Activated naive CD8-positive, alpha-beta T cell (primary cell): ENCODE results near the gene TRMT112.
A peak's percentile ranks its signal among the peaks of the same experiment; 100 is the strongest.
"Not testable (repeated sequence)": the region's sequence is repeated elsewhere in the genome, so short reads cannot be mapped to it uniquely, and the experiment has no call there.

Experiments used
- H3K27ac Mint-ChIP-seq: one replicate; pipeline ENCODE4 v1.8.0; 2021; ENCODE audit warnings: mixed read lengths
- H3K27me3 Mint-ChIP-seq: one replicate; pipeline ENCODE4 v1.8.0; 2021; ENCODE audit warnings: mixed read lengths
- H3K36me3 Mint-ChIP-seq: one replicate; pipeline ENCODE4 v1.8.0; 2021; ENCODE audit warnings: mixed read lengths
- H3K4me1 Mint-ChIP-seq: one replicate; pipeline ENCODE4 v1.8.0; 2021; ENCODE audit warnings: low read depth, mixed read lengths
- H3K4me3 Mint-ChIP-seq: one replicate; pipeline ENCODE4 v1.8.0; 2021; ENCODE audit warnings: mild to moderate bottlenecking, mixed read lengths
- H3K9me3 Mint-ChIP-seq: one replicate; pipeline ENCODE4 v1.8.0; 2021; ENCODE audit warnings: low read depth, mixed read lengths

TRMT112 gene

GRCh38 chr11:64324692-64325469 is 7.5 kb upstream of the TRMT112 start:
- peaks cover 2% of the 10 kb centered on the region for H3K36me3 Mint-ChIP-seq
- H3K4me3 Mint-ChIP-seq = no peak overlapping the region
- no peaks in the 10 kb centered on the region for H3K27me3 Mint-ChIP-seq
- peaks cover 7% of the 10 kb centered on the region for H3K4me1 Mint-ChIP-seq
- no peak overlapping the region for H3K27ac Mint-ChIP-seq
- no peaks in the 10 kb centered on the region for H3K9me3 Mint-ChIP-seq

- not testable (repeated sequence) for H3K27ac Mint-ChIP-seq, H3K27me3 Mint-ChIP-seq, H3K4me3 Mint-ChIP-seq, H3K36me3 Mint-ChIP-seq, H3K9me3 Mint-ChIP-seq
- H3K4me1 Mint-ChIP-seq = peaks cover 11% of the 10 kb centered on the region
These were observed 6.6 kb upstream of the TRMT112 start for GRCh38 chr11:64323984-64324383.

GRCh38 chr11:64323373-64323772 is 6.0 kb upstream of the TRMT112 start:
- H3K4me3 Mint-ChIP-seq = no peak overlapping the region
- H3K4me1 Mint-ChIP-seq = peaks cover 14% of the 10 kb centered on the region
- no peaks in the 10 kb centered on the region for H3K9me3 Mint-ChIP-seq
- H3K27ac Mint-ChIP-seq = no peak overlapping the region
- peaks cover 2% of the 10 kb centered on the region for H3K36me3 Mint-ChIP-seq
- H3K27me3 Mint-ChIP-seq = no peaks in the 10 kb centered on the region

- peaks cover 14% of the 10 kb centered on the region for H3K4me1 Mint-ChIP-seq
- H3K9me3 Mint-ChIP-seq = no peaks in the 10 kb centered on the region
- H3K27me3 Mint-ChIP-seq = no peaks in the 10 kb centered on the region
- H3K36me3 Mint-ChIP-seq = peaks cover 2% of the 10 kb centered on the region
- no peak overlapping the region for H3K27ac Mint-ChIP-seq
- no peak overlapping the region for H3K4me3 Mint-ChIP-seq
These were observed 5.5 kb upstream of the TRMT112 start for GRCh38 chr11:64322925-64323260.

- no peak overlapping the region for H3K4me3 Mint-ChIP-seq
- H3K9me3 Mint-ChIP-seq = no peaks in the 10 kb centered on the region
- H3K27me3 Mint-ChIP-seq = no peaks in the 10 kb centered on the region
- peaks cover 19% of the 10 kb centered on the region for H3K4me1 Mint-ChIP-seq
- peaks cover 5% of the 10 kb centered on the region for H3K36me3 Mint-ChIP-seq
- H3K27ac Mint-ChIP-seq = no peak overlapping the region
These were observed 4.2 kb upstream of the TRMT112 start for GRCh38 chr11:64321533-64321932.

- Mint-ChIP-seq H3K27ac (no peak overlapping the region), H3K36me3 (peaks cover 8% of the 10 kb centered on the region), H3K4me1 (peaks cover 23% of the 10 kb centered on the region), H3K27me3 (no peaks in the 10 kb centered on the region), H3K9me3 (no peaks in the 10 kb centered on the region), H3K4me3 (no peak overlapping the region)
These were observed 3.7 kb upstream of the TRMT112 start for GRCh38 chr11:64321026-64321425.

- Mint-ChIP-seq H3K4me3 (no peak overlapping the region), H3K27me3 (no peaks in the 10 kb centered on the region), H3K4me1 (peaks cover 23% of the 10 kb centered on the region), H3K9me3 (no peaks in the 10 kb centered on the region), H3K27ac (no peak overlapping the region), H3K36me3 (peaks cover 8% of the 10 kb centered on the region)
These were observed 3.2 kb upstream of the TRMT112 start for GRCh38 chr11:64320556-64320955.

- Mint-ChIP-seq H3K9me3 (no peaks in the 10 kb centered on the region), H3K4me1 (peaks cover 28% of the 10 kb centered on the region), H3K27me3 (no peaks in the 10 kb centered on the region), H3K36me3 (peaks cover 8% of the 10 kb centered on the region), H3K4me3 (peak overlapping the region; percentile 97), H3K27ac (peak overlapping the region; percentile 77)
These were observed 1.7 kb upstream of the TRMT112 start for GRCh38 chr11:64318766-64319761.

- Mint-ChIP-seq H3K4me1 (peaks cover 30% of the 10 kb centered on the region), H3K9me3 (no peaks in the 10 kb centered on the region), H3K36me3 (peaks cover 8% of the 10 kb centered on the region), H3K4me3 (peak within 1 kb of the TSS; percentile 97), H3K27ac (peak within 1 kb of the TSS; percentile 99), H3K27me3 (no peaks in the 10 kb centered on the region)
These were observed 804 bp upstream of the TRMT112 start, which contains the start of gene PRDX5 for GRCh38 chr11:64317961-64318765. TSS of gene PRDX5 (plus strand) at chr11:64318121. CDS start at chr11:64318216, 95 bp downstream.

- Mint-ChIP-seq H3K27me3 (no peaks in the 10 kb centered on the region), H3K36me3 (peaks cover 10% of the 10 kb centered on the region), H3K27ac (peak overlapping the region; percentile 99), H3K9me3 (no peaks in the 10 kb centered on the region), H3K4me1 (peaks cover 38% of the 10 kb centered on the region), H3K4me3 (peak overlapping the region; percentile 97)
These were observed 561 bp downstream of the TRMT112 start for GRCh38 chr11:64316672-64317324.

GRCh38 chr11:64315667-64316526 is 1.5 kb downstream of the TRMT112 start:
- H3K9me3 Mint-ChIP-seq, H3K27me3 Mint-ChIP-seq: not testable (repeated sequence)
- Mint-ChIP-seq H3K27ac (peak overlapping the region; percentile 99), H3K4me1 (peaks cover 39% of the 10 kb centered on the region), H3K4me3 (peak overlapping the region; percentile 97), H3K36me3 (peaks cover 10% of the 10 kb centered on the region)

- no peaks in the 10 kb centered on the region for H3K9me3 Mint-ChIP-seq
- H3K4me1 Mint-ChIP-seq = peaks cover 38% of the 10 kb centered on the region
- H3K27ac Mint-ChIP-seq = peak overlapping the region; percentile 66
- peak overlapping the region; percentile 60 for H3K4me3 Mint-ChIP-seq
- peaks cover 10% of the 10 kb centered on the region for H3K36me3 Mint-ChIP-seq
- H3K27me3 Mint-ChIP-seq = no peaks in the 10 kb centered on the region
These were observed 2.4 kb downstream of the TRMT112 start for GRCh38 chr11:64314805-64315561.
